Neuronal stem cell (in vitro differentiated cells): ENCODE data around the gene PRUNE1.

ENCODE experiments used
- DNase-seq: peaks from one replicate; pipeline ENCODE4 v3.0.0-alpha.2; 2013; ENCODE audit warnings: low spot score
- H2AFZ ChIP-seq: one replicate; pipeline ENCODE4 v1.6.1; 2013; ENCODE audit warnings: mild to moderate bottlenecking, low read length, inconsistent platforms
- H2AK5ac ChIP-seq: 2 replicates; pipeline ENCODE4 v1.6.1; 2013; ENCODE audit warnings: low read depth, mild to moderate bottlenecking, inconsistent platforms, low read length, moderate library complexity, mixed read lengths
- H2BK120ac ChIP-seq: 2 replicates; pipeline ENCODE4 v1.6.1; 2013; ENCODE audit warnings: low read depth, mild to moderate bottlenecking, inconsistent platforms, low read length, moderate library complexity, mixed read lengths
- H2BK12ac ChIP-seq: one replicate; pipeline ENCODE4 v1.6.1; 2013; ENCODE audit warnings: low read length, inconsistent platforms
- H2BK15ac ChIP-seq: 2 replicates; pipeline ENCODE4 v1.6.1; 2013; ENCODE audit warnings: mild to moderate bottlenecking, low read length, inconsistent platforms, mixed read lengths
- H2BK5ac ChIP-seq: one replicate; pipeline ENCODE4 v1.6.1; 2013; ENCODE audit warnings: inconsistent platforms, mild to moderate bottlenecking, low read length, moderate library complexity
- H3K14ac ChIP-seq: one replicate; pipeline ENCODE4 v1.6.1; 2013; ENCODE audit warnings: low read length, inconsistent platforms
- H3K18ac ChIP-seq: 2 replicates; pipeline ENCODE4 v1.6.1; 2013; ENCODE audit warnings: low read length, inconsistent platforms
- H3K23ac ChIP-seq: 2 replicates; pipeline ENCODE4 v1.6.1; 2013; ENCODE audit warnings: low read depth, mild to moderate bottlenecking, mixed read lengths, low read length, inconsistent platforms; ENCODE audit not compliant: poor library complexity
- H3K27ac ChIP-seq: replicated peaks from 3 replicates; pipeline ENCODE4 v1.5.1; 2013; ENCODE audit warnings: low read length, inconsistent platforms
- H3K27me3 ChIP-seq, 3 experiments: 2 replicates each; pipeline ENCODE4 v1.6.1; 2013; ENCODE audit warnings: low read length in 3 of 3, mild to moderate bottlenecking in 2 of 3, inconsistent platforms in 1 of 3, low read depth in 1 of 3, mixed read lengths in 1 of 3, moderate library complexity in 1 of 3; ENCODE audit not compliant: control insufficient read depth in 3 of 3, insufficient read depth in 3 of 3
- H3K36me3 ChIP-seq, 2 donors: replicated peaks in 1 of 2; 2 replicates each; pipeline ENCODE4 v1.6.1; 2013; ENCODE audit warnings: low read length in 2 of 2; ENCODE audit not compliant: control insufficient read depth in 2 of 2, insufficient read depth in 2 of 2
- H3K4ac ChIP-seq: 2 replicates; pipeline ENCODE4 v1.6.1; 2013; ENCODE audit warnings: inconsistent platforms, mild to moderate bottlenecking, low read length, moderate library complexity
- H3K4me1 ChIP-seq, 2 donors: 1 replicate in 1 of 2; 2 replicates in 1 of 2; pipeline ENCODE4 v1.6.1; 2013; ENCODE audit warnings: low read length in 2 of 2, low read depth in 1 of 2; ENCODE audit not compliant: control insufficient read depth in 2 of 2, insufficient read depth in 1 of 2
- H3K4me2 ChIP-seq: one replicate; pipeline ENCODE4 v1.6.1; 2013; ENCODE audit warnings: mild to moderate bottlenecking, low read length, inconsistent platforms; ENCODE audit not compliant: insufficient read depth, poor library complexity, severe bottlenecking
- H3K4me3 ChIP-seq, 2 donors: 2 replicates each; pipeline ENCODE4 v1.5.1; 2013; ENCODE audit warnings: low read length in 2 of 2, mild to moderate bottlenecking in 2 of 2, inconsistent platforms in 1 of 2, moderate library complexity in 1 of 2
- H3K79me1 ChIP-seq: one replicate; pipeline ENCODE4 v1.6.1; 2013; ENCODE audit warnings: low read depth, mild to moderate bottlenecking, inconsistent platforms, low read length, moderate library complexity
- H3K9ac ChIP-seq: one replicate; pipeline ENCODE4 v1.6.1; 2013; ENCODE audit warnings: mild to moderate bottlenecking, low read depth, low read length, inconsistent platforms; ENCODE audit not compliant: poor library complexity
- H3K9me3 ChIP-seq, 2 donors: replicated peaks in 1 of 2; 2 replicates each; pipeline versions ENCODE3 to v1.6.1; 2013; ENCODE audit warnings: low read length in 2 of 2, mild to moderate bottlenecking in 2 of 2, inconsistent platforms in 1 of 2, low read depth in 1 of 2, mixed read lengths in 1 of 2, moderate library complexity in 1 of 2; ENCODE audit not compliant: control insufficient read depth in 2 of 2, insufficient read depth in 1 of 2
- H4K8ac ChIP-seq: one replicate; pipeline ENCODE4 v1.6.1; 2013; ENCODE audit warnings: low read depth, mild to moderate bottlenecking, inconsistent platforms, low read length, moderate library complexity
- H4K91ac ChIP-seq: one replicate; pipeline ENCODE4 v1.6.1; 2013; ENCODE audit warnings: low read length, low read depth, mild to moderate bottlenecking, inconsistent platforms; ENCODE audit not compliant: poor library complexity
- WGBS, 2 donors: extraction: QIAGEN DNeasy Blood & Tissue Kit; methylation state at CpG; one replicate each; pipeline ENCODE4 v1.1.7; 2013; ENCODE audit warnings: missing lambda C conversion rate in 2 of 2, mixed read lengths in 1 of 2; ENCODE audit not compliant: insufficient read length in 2 of 2, insufficient replicate concordance in 1 of 2; ENCODE audit errors: extremely low coverage in 2 of 2; 5-methylcytosine and 5-hydroxymethylcytosine counted together

The PRUNE1 gene

DNA sequence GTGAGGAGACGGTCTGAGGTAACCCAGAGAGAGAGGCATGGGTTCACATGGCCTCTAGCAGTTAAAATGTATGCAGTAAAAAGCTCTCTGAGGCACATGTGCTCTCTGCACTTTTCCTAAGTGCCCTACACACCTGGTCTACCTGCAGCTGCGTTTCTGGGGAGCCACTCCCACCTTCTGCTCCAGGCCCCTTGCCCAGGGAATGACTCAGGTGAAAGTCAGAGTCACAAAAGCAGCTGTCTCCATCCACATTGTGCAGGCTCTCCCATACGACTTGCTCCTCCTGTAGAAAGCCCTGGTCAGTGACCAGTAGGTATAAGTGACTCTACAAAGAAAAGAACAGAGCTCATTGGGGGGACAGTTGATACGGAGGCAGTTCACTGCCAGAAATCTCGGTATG is 10.3 kb upstream of the PRUNE1 start:
- Histone ChIP-seq H3K79me1 (no peaks in the 10 kb centered on the region), H4K91ac (no peak overlapping the region), H3K23ac (no peak overlapping the region), H2BK15ac (no peak overlapping the region), H2AFZ (no peak overlapping the region), H2AK5ac (no peak overlapping the region), H3K27ac (no peak overlapping the region), H3K36me3 (peaks cover 9 to 29% of the 10 kb centered on the region in 2 donors), H2BK12ac (no peak overlapping the region), H3K4me1 (no peaks in the 10 kb centered on the region), H2BK120ac (no peak overlapping the region), H3K4me3 (no peak overlapping the region), H3K4ac (no peak overlapping the region), H3K14ac (no peak overlapping the region), H3K27me3 (no peaks in the 10 kb centered on the region), H3K9ac (no peak overlapping the region), H3K4me2 (no peak overlapping the region), H2BK5ac (no peak overlapping the region), H3K18ac (no peak overlapping the region), H3K9me3 (no peaks in the 10 kb centered on the region), H4K8ac (no peak overlapping the region)
- WGBS, 2 donors: no CpG with 5 or more reads among the region's 5 CpGs
- no peak for DNase-seq

DNA sequence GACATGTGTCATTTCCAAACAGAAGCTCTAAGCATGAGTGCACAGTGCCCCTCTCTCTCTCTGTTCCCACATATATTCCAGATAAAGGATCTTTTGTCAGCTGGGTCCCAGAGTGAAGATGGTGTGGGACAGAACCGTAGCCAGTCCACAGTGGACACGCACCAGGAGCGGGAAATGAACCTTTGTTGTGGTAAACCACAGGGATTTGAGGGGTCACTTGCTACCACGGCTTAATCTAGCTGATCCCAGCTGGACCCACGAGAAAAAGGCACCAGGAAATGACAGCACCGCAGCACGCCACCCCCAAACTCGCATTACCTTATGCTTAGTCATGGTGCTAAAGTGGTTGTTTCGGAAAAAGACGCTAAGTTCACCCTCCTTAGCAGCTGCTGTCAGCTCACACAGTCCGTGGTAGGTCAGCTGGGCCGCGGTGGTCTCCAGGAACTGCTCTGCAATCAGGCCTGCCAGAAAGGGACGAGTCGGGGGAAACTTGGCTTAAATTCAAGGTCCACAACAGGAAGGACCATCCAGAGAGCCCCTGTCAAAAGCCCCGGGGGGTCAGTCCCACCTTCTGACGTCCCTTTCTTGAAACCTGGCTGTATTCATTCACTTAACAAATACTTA is 9.1 kb upstream of the PRUNE1 start:
- H2BK120ac ChIP-seq: no peak overlapping the region
- H3K4me1 ChIP-seq: no peaks in the 10 kb centered on the region
- H2AK5ac ChIP-seq: no peak overlapping the region
- H3K4me2 ChIP-seq: no peak overlapping the region
- no peak overlapping the region for H3K9ac ChIP-seq
- H4K91ac ChIP-seq: no peak overlapping the region
- H3K27me3 ChIP-seq: no peaks in the 10 kb centered on the region
- peaks cover 9 to 29% of the 10 kb centered on the region in 2 donors for H3K36me3 ChIP-seq
- no peak overlapping the region for H3K23ac ChIP-seq
- H2BK15ac ChIP-seq: no peak overlapping the region
- no peak overlapping the region for H3K4ac ChIP-seq
- no peak overlapping the region for H3K18ac ChIP-seq
- no peak overlapping the region for H3K27ac ChIP-seq
- H2AFZ ChIP-seq: no peak overlapping the region
- DNase-seq: no peak
- H3K4me3 ChIP-seq: no peak overlapping the region
- no peaks in the 10 kb centered on the region for H3K9me3 ChIP-seq
- H4K8ac ChIP-seq: no peak overlapping the region
- WGBS, 2 donors: no CpG with 5 or more reads among the region's 17 CpGs
- no peak overlapping the region for H2BK5ac ChIP-seq
- H3K14ac ChIP-seq: no peak overlapping the region
- no peaks in the 10 kb centered on the region for H3K79me1 ChIP-seq
- H2BK12ac ChIP-seq: no peak overlapping the region

DNA sequence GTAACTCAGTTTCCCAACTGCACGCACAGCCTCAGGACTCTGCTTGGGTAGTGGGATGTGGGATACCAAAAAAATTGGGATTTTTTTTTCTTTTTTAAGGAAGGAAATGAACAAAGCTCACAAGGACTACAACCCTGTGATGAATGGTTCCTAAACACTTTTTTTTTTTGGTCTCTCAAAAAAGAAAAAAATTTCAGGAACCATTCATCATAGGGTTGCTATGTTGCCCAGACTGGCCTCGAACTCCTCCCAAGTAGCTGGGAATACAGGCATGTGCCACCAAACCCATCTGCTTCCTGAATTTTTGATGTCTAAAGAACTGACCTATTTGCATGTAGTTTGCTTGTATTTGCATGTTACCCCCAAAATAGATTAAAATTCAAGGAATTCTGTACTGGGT is 8.3 kb upstream of the PRUNE1 start:
- Histone ChIP-seq H4K91ac (no peak overlapping the region), H3K36me3 (peaks cover 9 to 29% of the 10 kb centered on the region in 2 donors), H3K9ac (no peak overlapping the region), H2AFZ (no peak overlapping the region), H4K8ac (no peak overlapping the region), H3K23ac (no peak overlapping the region), H3K4me2 (no peak overlapping the region), H2BK12ac (no peak overlapping the region), H3K18ac (no peak overlapping the region), H3K4me1 (no peaks in the 10 kb centered on the region), H3K9me3 (no peaks in the 10 kb centered on the region), H3K14ac (no peak overlapping the region), H2AK5ac (no peak overlapping the region), H2BK120ac (no peak overlapping the region), H3K79me1 (no peaks in the 10 kb centered on the region), H3K4ac (no peak overlapping the region), H3K27me3 (no peaks in the 10 kb centered on the region), H2BK5ac (no peak overlapping the region), H2BK15ac (no peak overlapping the region), H3K27ac (no peak overlapping the region), H3K4me3 (no peak overlapping the region)
- DNase-seq: no peak
- no CpG with 5 or more reads among the region's 2 CpGs for WGBS, 2 donors

DNA sequence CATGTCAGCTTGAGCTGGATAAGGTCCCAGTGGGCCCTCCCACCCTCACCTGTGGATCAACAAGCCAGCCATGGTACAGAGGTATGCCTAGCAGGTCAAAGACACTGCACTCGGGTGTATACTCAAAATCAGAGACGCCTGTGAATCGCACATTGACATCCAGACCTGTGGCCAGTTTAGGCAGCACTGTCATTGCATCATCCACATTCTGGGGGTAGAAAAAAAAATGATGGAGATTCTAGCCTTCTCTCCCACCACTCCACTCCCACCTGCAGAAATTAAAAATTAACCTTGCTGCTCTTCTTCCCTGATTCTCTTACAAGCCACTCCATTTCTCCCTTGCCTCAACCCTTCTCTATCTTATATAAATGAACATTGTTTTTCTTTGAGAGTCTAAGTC is 7.8 kb upstream of the PRUNE1 start:
- Histone ChIP-seq H3K4ac (no peak overlapping the region), H3K18ac (no peak overlapping the region), H2BK15ac (no peak overlapping the region), H3K4me1 (peaks cover 0 to under 1% of the 10 kb centered on the region in 2 donors), H2BK12ac (no peak overlapping the region), H2BK5ac (no peak overlapping the region), H3K27me3 (no peaks in the 10 kb centered on the region), H3K9ac (no peak overlapping the region), H2AFZ (no peak overlapping the region), H3K79me1 (no peaks in the 10 kb centered on the region), H3K14ac (no peak overlapping the region), H4K91ac (no peak overlapping the region), H3K27ac (no peak overlapping the region), H3K9me3 (no peaks in the 10 kb centered on the region), H4K8ac (no peak overlapping the region), H3K36me3 (peaks cover 9 to 29% of the 10 kb centered on the region in 2 donors), H3K23ac (no peak overlapping the region), H2AK5ac (no peak overlapping the region), H3K4me2 (no peak overlapping the region), H3K4me3 (no peak overlapping the region), H2BK120ac (no peak overlapping the region)
- no peak for DNase-seq
- no CpG with 5 or more reads among the region's 3 CpGs for WGBS, 2 donors
